GM15510 (cell line): ENCODE data around the gene EEF1E1.

ENCODE experiments used
- POLR2A ChIP-seq: IDR thresholded peaks from 3 replicates; pipeline ENCODE4 v1.6.1; 2011; ENCODE audit warnings: borderline replicate concordance; ENCODE audit not compliant: insufficient read length; ENCODE audit errors: extremely low read depth

Gene EEF1E1

GRCh38 chr6:8108759-8109539 is 6.6 kb upstream of the EEF1E1 start:
- TF ChIP-seq POLR2A: no peak

GRCh38 chr6:8108031-8108660 is 5.8 kb upstream of the EEF1E1 start:
- no peak for TF ChIP-seq POLR2A

- TF ChIP-seq POLR2A: no peak
These were observed 3.4 kb upstream of the EEF1E1 start for GRCh38 chr6:8105791-8106190.

- no peak for TF ChIP-seq POLR2A
These were observed 1.4 kb upstream of the EEF1E1 start for GRCh38 chr6:8103726-8104125.

GRCh38 chr6:8100159-8100854 is 2.0 kb downstream of the EEF1E1 start:
- no peak for TF ChIP-seq POLR2A

GRCh38 chr6:8090650-8091049 is 11.7 kb downstream of the EEF1E1 start:
- TF ChIP-seq POLR2A: no peak

- no peak for TF ChIP-seq POLR2A
These were observed 13.5 kb downstream of the EEF1E1 start for GRCh38 chr6:8088886-8089285.

- TF ChIP-seq POLR2A: no peak
These were observed 14.2 kb downstream of the EEF1E1 start for GRCh38 chr6:8087870-8088754.

- no peak for TF ChIP-seq POLR2A
These were observed 15.5 kb downstream of the EEF1E1 start for GRCh38 chr6:8086755-8087306.

GRCh38 chr6:8085053-8085511 is 17.3 kb downstream of the EEF1E1 start:
- no peak for TF ChIP-seq POLR2A

- TF ChIP-seq POLR2A: no peak
These were observed 17.8 kb downstream of the EEF1E1 start for GRCh38 chr6:8084586-8084985.

- TF ChIP-seq POLR2A: no peak
These were observed 19.1 kb downstream of the EEF1E1 start for GRCh38 chr6:8082954-8083858.

- no peak for TF ChIP-seq POLR2A
These were observed 19.8 kb downstream of the EEF1E1 start for GRCh38 chr6:8082572-8082953.
